Panc1 (cell line): ENCODE measurements around the gene RGMA. TPM values are rescaled to one million over a fixed set of nuclear protein-coding genes. Genes with fewer than 3 reads are reported as not detected.
"Not testable (repeated sequence)": the region's sequence is repeated elsewhere in the genome, so short reads cannot be mapped to it uniquely, and the experiment has no call there.

Experiments
- ATAC-seq: fragments of 200-7000 bp; cut with Tn5 transposase; 2 replicates; pipeline ENCODE4 v1.9.1; 2020; ENCODE audit warnings: mild to moderate bottlenecking, moderate library complexity
- BruUV-seq: library from RNA; stranded (reverse); fragments of 400-500 nt; replicated peaks from 2 replicates; lab custom pipeline; 2021; lab: Mats Ljungman, UMichigan
- CTCF ChIA-PET: fragments of 300-600 bp; sonication (Branson Sonifier 250); formaldehyde crosslinking; loops from one replicate; lab custom pipeline; 2022; ENCODE audit warnings: antibody characterized with exemption; lab: Charles Lee
- POLR2A ChIA-PET: fragments of 300-600 bp; sonication (Branson Sonifier 250); formaldehyde crosslinking; loops from one replicate; lab custom pipeline; 2022; ENCODE audit warnings: antibody characterized with exemption; lab: Charles Lee
- DNase-seq: peaks from one replicate; pipeline ENCODE4 v3.0.0-alpha.2; 2010; ENCODE audit warnings: low read depth, low spot score
- H3K27ac ChIP-seq: 2 replicates; pipeline ENCODE4 v1.5.1; 2011; ENCODE audit warnings: mild to moderate bottlenecking, low read length, inconsistent platforms
- H3K27me3 ChIP-seq: fragments of 200-500 bp; sonication (Bioruptor generic); 2 replicates; pipeline ENCODE4 v1.6.0; 2014; ENCODE audit warnings: low read length, inconsistent platforms; ENCODE audit not compliant: control insufficient read depth, insufficient read depth
- H3K36me3 ChIP-seq: fragments of 200-500 bp; sonication (Bioruptor generic); 2 replicates; pipeline ENCODE4 v1.5.1; 2014; ENCODE audit warnings: inconsistent platforms, mild to moderate bottlenecking, low read length, moderate library complexity; ENCODE audit not compliant: control insufficient read depth, insufficient read depth
- H3K4me1 ChIP-seq: 2 replicates; pipeline ENCODE4 v1.5.1; 2011; ENCODE audit warnings: inconsistent platforms, mild to moderate bottlenecking, low read length, moderate library complexity; ENCODE audit not compliant: control insufficient read depth, insufficient read depth
- H3K4me3 ChIP-seq, 2 experiments: 2 replicates each; pipeline ENCODE4 v1.5.1; 2011 to 2012; ENCODE audit warnings: low read depth in 2 of 2, low read length in 2 of 2, mild to moderate bottlenecking in 2 of 2, inconsistent platforms in 1 of 2, moderate library complexity in 1 of 2
- H3K9me3 ChIP-seq: fragments of 200-500 bp; sonication (Bioruptor generic); 2 replicates; pipeline ENCODE4 v1.5.1; 2014; ENCODE audit warnings: low read depth, mild to moderate bottlenecking, inconsistent platforms, low read length, moderate library complexity; ENCODE audit not compliant: control insufficient read depth, insufficient read depth
- POLR2AphosphoS5 ChIP-seq: IDR thresholded peaks from 2 replicates; pipeline ENCODE4 v1.6.1; 2012; ENCODE audit warnings: mild to moderate bottlenecking, low read depth, low read length, moderate library complexity
- SIN3A ChIP-seq: IDR thresholded peaks from 2 replicates; pipeline ENCODE4 v1.6.1; 2012; ENCODE audit warnings: low read depth, mild to moderate bottlenecking, low read length, moderate library complexity, borderline replicate concordance; ENCODE audit not compliant: insufficient read depth
- TCF7L2 ChIP-seq: IDR thresholded peaks from 2 replicates; pipeline ENCODE4 v1.6.1; 2011; ENCODE audit warnings: mild to moderate bottlenecking, low read depth, low read length, inconsistent platforms
- in situ Hi-C: cut with HindIII; loops from 2 replicates; pipeline ENCODE4 v1.10.0; 2016; ENCODE audit warnings: low sequenced_read_pairs, low pct_unique_long_range_greater_than_20kb
- intact Hi-C: fragments of 100-400 bp; cut with micrococcal nuclease; formaldehyde crosslinking; loops from one replicate; pipeline ENCODE4 v1.10.0; 2022; ENCODE audit not compliant: unreplicated experiment
- total RNA-seq: library from RNA; stranded (reverse); gene quantifications from one replicate; pipeline ENCODE4 v1.2.1, GENCODE V29; 2021; ENCODE audit not compliant: unreplicated experiment
- TF ChIP-seq, protein P1 (sequence below): fragments of 450-650 bp; IDR thresholded peaks from 2 replicates; pipeline ENCODE4 v1.5.1; 2017; ENCODE audit warnings: mild to moderate bottlenecking
- TF ChIP-seq, protein P2 (sequence below), 2 experiments: IDR thresholded peaks; 2 replicates each; pipeline ENCODE4 v1.6.1; 2011 to 2012; ENCODE audit warnings: low read depth in 2 of 2, control low read depth in 1 of 2, low read length in 1 of 2, mild to moderate bottlenecking in 1 of 2, moderate library complexity in 1 of 2; ENCODE audit not compliant: insufficient read depth in 1 of 2

RGMA gene
- total RNA-seq, 1 experiment from 2014 or later = 0.62 TPM

DNA sequence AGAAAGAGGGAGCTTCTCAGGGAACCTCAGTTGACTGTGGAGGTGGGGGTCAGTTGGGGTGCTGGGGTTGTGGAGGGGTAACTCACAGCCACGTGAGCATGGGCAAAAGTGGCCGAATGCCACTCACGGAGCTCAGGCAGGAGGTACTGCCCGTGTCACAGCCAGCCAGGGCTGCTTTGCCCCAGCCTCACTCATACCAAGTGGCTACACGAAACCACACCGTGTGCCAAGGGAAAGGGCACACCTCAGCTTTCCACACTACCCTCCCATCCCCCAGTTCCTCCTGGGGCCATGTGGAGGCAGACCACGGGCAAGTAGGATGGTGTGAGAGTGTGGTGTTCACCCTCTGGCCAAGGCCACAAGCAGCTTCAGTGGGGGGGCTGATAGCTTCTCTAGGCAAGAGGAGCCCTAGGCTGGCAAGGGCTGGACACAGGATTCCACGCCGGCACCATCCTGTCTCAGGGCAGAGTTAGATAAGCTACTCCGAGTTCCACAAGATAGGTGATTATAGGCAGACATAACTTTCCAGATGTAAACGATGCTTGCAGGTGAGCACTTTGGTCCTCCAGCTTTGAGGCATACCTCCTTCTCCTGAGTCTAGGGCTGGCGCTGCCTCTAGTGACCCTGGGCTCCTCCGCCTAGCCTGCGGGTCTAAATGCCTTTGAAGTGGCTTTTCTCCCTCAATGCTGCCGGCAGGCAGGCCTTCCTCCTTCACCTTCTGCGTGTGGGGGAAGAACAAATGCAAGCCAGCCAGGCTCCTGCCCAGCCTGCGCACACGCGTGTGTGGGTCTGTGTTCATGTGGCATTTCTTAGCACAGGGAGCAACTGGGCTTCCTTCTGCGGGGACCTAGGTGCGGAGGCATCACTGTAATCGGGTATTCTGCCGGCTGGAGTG lies 25.0 kb downstream of the RGMA start:
- TF ChIP-seq TCF7L2 = no peak
- TF ChIP-seq, protein P1, sequence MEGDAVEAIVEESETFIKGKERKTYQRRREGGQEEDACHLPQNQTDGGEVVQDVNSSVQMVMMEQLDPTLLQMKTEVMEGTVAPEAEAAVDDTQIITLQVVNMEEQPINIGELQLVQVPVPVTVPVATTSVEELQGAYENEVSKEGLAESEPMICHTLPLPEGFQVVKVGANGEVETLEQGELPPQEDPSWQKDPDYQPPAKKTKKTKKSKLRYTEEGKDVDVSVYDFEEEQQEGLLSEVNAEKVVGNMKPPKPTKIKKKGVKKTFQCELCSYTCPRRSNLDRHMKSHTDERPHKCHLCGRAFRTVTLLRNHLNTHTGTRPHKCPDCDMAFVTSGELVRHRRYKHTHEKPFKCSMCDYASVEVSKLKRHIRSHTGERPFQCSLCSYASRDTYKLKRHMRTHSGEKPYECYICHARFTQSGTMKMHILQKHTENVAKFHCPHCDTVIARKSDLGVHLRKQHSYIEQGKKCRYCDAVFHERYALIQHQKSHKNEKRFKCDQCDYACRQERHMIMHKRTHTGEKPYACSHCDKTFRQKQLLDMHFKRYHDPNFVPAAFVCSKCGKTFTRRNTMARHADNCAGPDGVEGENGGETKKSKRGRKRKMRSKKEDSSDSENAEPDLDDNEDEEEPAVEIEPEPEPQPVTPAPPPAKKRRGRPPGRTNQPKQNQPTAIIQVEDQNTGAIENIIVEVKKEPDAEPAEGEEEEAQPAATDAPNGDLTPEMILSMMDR = no peak
- no peak for TF ChIP-seq POLR2AphosphoS5
- TF ChIP-seq, protein P2, sequence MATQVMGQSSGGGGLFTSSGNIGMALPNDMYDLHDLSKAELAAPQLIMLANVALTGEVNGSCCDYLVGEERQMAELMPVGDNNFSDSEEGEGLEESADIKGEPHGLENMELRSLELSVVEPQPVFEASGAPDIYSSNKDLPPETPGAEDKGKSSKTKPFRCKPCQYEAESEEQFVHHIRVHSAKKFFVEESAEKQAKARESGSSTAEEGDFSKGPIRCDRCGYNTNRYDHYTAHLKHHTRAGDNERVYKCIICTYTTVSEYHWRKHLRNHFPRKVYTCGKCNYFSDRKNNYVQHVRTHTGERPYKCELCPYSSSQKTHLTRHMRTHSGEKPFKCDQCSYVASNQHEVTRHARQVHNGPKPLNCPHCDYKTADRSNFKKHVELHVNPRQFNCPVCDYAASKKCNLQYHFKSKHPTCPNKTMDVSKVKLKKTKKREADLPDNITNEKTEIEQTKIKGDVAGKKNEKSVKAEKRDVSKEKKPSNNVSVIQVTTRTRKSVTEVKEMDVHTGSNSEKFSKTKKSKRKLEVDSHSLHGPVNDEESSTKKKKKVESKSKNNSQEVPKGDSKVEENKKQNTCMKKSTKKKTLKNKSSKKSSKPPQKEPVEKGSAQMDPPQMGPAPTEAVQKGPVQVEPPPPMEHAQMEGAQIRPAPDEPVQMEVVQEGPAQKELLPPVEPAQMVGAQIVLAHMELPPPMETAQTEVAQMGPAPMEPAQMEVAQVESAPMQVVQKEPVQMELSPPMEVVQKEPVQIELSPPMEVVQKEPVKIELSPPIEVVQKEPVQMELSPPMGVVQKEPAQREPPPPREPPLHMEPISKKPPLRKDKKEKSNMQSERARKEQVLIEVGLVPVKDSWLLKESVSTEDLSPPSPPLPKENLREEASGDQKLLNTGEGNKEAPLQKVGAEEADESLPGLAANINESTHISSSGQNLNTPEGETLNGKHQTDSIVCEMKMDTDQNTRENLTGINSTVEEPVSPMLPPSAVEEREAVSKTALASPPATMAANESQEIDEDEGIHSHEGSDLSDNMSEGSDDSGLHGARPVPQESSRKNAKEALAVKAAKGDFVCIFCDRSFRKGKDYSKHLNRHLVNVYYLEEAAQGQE (IDR thresholded peaks at IDR 0.05; ENCODE audit: insufficient read depth in 1 of 2, low read depth in 2 of 2, low read length in 1 of 2) = no peak
- no peak for TF ChIP-seq SIN3A
- ATAC-seq = no peak
- intact Hi-C loops (no loop called here), in situ Hi-C loops (no loop called here)
- Histone ChIP-seq H3K27ac (no peak overlapping the region), H3K9me3 (no peaks in the 10 kb centered on the region), H3K4me1 (no peaks in the 10 kb centered on the region; the same call in 1 of the 2 replicates), H3K27me3 (no peaks in the 10 kb centered on the region; the same call in 1 of the 2 replicates), H3K36me3 (no peaks in the 10 kb centered on the region), H3K4me3 (no peak overlapping the region)
- no TSS peak for BruUV-seq
- ChIA-PET POLR2A (no interaction called here), CTCF (no interaction called here)
- no peak for DNase-seq

DNA sequence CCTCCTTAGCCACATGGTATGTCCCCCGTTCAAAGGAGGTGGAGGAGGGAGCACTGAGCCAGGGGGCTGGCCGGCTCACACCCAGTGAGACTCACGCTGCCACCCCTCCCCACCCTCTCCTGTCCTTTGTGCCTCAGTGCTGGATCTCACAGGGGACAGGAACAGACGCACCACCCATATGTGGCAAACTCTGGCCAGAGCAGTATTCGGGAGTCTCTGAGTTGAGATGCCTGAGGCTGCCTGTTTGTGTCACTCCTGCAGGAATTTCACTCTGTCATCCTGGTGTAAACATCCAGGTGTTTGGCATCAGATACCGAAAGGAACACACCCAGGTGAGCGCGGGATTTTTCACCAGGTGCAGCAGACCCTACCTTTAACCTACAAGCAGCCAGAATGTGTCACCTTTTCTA lies 25.7 kb downstream of the RGMA start:
- POLR2A ChIA-PET = no interaction called here
- Histone ChIP-seq H3K4me3 (no peak overlapping the region), H3K4me1 (no peaks in the 10 kb centered on the region; the same call in 1 of the 2 replicates), H3K36me3 (no peaks in the 10 kb centered on the region), H3K27ac (no peak overlapping the region), H3K9me3 (no peaks in the 10 kb centered on the region), H3K27me3 (no peaks in the 10 kb centered on the region; the same call in 1 of the 2 replicates)
- intact Hi-C loops = no loop called here
- TF ChIP-seq, protein P2 (IDR thresholded peaks at IDR 0.05; ENCODE audit: insufficient read depth in 1 of 2, low read depth in 2 of 2, low read length in 1 of 2) = no peak
- TF ChIP-seq SIN3A (no peak), POLR2AphosphoS5 (no peak), TCF7L2 (no peak)
- TF ChIP-seq, protein P1 = no peak
- in situ Hi-C loops = no loop called here
- CTCF ChIA-PET = no interaction called here
- no TSS peak for BruUV-seq
- ATAC-seq (no peak), DNase-seq (no peak)

DNA sequence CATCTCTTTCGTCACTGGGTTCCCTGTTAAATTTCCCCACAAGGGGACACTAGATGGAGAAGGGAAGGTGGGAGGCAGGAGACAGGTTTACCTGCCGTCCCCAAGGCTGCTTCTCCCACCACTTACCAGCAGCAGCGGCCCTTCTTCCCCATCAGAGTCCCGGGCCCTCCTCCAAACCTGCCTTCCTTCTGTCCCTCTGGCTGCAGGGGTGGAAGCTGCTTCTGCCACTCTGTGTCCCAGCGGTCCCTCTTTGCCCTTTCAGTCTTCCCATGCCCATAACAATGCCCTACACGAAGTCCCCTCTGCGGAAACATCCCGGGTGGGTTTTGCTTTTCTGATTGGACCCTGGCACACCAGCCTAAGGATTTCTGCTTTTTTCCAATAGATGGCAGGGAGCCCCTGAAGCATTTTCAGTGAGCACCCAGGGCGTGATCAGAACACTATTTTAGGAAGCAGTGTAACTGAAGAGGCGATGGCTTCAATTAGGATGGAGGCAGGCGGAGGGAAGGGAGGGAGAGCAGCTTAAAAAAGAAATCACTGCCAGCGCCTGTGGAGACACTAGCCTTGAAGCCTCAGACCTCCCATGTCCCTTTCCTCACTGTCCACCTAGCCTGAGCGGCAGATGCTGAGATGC lies 26.3 kb downstream of the RGMA start:
- BruUV-seq, H3K36me3 ChIP-seq, H3K9me3 ChIP-seq, in situ Hi-C loops, H3K27ac ChIP-seq, H3K27me3 ChIP-seq, H3K4me1 ChIP-seq, intact Hi-C loops, DNase-seq, ATAC-seq, POLR2A ChIA-PET, CTCF ChIA-PET, H3K4me3 ChIP-seq: not testable (repeated sequence)
